GM18502 (cell line): ENCODE results near the gene EFCAB10.
A peak's percentile ranks its signal among the peaks of the same experiment; 100 is the strongest.
"Not testable (repeated sequence)": the region's sequence is repeated elsewhere in the genome, so short reads cannot be mapped to it uniquely, and the experiment has no call there.

Source experiments
- ATAC-seq: cut with Tn5 transposase; IDR thresholded peaks from one replicate; pipeline ENCODE4 v1.9.1; 2021; ENCODE audit warnings: mild to moderate bottlenecking; ENCODE audit not compliant: unreplicated experiment, poor library complexity

EFCAB10 gene

DNA sequence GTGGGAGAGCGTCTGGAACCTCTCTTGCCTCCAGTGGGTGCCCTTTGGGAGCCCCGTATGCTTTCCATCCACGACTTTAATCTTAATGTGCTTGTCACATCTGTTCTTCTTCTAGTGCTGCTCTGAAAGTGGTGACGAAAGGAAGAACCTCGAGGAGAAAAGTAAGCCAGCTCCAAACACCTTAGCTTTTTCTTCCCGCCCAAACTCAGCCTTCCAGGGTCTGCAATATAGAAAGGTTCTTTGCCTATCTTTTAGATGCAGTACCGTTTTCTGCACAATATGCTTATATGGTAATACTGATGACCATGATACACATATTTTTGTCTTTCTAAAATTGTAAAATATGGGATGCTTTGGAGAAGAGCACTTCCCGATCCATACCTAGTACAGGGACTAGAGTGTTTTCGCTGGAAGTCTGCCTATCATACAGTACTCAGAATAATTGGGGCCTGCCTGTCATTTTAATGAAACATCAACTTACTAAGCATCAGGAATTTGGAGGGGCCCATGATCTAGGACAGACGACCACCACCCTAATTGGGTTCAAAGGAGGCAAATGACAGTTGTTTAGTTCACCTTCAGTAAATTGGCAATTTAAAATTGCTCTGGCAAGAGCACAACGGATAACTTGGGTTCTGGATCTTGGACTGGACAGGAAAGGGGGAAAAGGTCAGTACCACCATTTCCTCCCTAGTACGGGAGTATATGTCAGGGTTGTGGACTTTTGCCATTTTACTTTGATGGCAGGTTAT lies 48.4 kb downstream of the EFCAB10 start:
- no peak for ATAC-seq

DNA sequence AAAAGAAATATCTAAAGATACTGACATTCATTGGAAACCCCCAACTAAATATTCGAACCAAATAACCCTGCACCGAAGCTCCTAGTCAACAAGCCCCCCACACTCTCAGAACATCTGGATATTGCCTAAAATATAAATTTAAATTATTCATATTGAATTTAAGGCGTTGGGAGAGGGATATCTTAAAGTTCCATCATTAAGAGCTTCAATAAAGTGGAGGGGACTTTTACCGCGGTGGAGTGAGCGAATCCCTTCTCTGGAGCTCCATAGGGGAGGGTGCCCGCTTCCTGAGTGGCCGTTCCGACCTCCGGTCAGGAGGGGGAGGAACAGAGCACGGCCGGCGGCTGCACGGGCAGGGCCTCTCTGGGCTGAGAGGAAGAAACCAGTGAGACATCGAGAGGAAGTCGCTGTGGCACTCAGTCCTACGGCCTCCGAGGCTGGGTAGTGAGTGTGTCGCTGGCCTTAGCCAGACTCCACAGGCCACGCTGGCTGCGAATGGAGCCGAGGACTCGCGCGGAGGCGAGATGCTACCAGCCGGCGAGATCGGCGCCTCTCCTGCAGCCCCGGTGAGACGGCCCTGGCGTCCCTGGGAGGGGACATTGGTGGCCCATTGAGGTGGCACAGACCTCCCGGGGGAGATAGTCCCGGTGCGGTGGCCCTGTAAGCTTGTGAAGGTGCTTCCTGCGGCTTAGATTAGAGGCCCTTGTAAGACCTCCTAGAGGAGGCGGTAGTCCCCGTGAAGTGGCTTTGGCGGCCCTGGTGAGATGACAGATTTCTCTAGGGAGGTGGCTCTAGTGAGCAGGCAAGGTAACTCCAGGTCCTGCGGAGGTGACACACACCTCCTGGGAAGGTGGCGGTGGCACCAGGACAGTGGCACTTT lies 49.3 kb downstream of the EFCAB10 start, which contains the start of gene RINT1:
Gene RINT1, plus strand, starts transcription at position 410 of the 880 bp plus-strand sequence. Its CDS starts 115 bp downstream, at position 525.
- peak; percentile 96 for ATAC-seq

DNA sequence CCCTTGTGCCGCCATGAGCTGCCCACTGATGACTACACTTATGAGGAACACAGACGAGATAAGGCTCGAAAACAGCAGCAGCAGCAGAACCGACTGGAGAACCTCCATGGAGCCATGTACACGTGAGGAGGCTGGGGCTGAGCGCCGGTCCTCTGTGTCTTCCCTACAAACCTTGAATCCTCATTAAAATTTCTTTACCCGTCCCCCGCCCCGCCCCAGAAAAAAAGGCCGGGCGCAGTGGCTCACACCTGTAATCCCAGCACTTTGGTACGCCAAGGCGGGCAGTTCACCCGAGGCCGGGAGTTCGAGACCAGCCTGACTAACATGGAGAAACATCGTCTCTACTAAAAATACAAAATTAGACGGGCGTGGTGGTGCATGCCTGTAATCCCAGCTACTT lies 50.7 kb downstream of the EFCAB10 start:
- ATAC-seq = no peak

DNA sequence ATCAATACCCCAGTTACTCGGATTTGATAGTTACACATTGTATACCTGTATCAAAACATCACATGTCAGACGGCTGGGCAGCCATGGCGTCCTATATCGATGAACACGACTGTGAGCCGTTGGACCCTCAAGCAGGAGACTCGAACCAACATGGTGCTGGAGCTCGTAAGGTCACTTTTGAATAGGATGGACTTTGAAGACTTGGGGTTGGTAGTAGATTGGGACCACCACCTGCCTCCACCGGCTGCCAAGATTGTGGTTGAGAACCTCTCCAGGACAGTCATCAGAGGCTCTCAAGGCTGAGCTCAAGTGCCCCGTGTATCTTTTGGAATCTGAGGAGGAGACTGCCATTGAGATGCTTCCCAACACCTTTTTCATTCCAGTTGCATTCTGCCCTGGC lies 51.2 kb downstream of the EFCAB10 start:
- no peak for ATAC-seq

DNA sequence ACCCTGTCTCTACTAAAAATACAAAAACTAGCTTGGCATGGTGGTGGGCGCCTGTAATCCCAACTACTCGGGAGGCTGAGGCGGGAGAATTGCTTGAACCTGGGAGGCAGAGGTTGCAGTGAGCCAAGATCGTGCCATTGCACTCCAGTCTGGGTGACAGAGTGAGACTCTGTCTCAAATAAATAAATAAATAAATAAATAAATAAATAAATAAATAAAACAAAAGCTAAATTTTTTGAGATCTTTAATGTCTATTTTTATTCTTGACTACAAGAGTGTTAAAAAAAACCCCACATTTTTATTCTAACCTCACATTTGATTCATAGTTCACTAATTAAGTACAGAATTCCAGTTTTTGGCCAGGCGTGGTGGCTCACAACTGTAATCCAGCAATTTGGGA lies 53.6 kb downstream of the EFCAB10 start:
- not testable (repeated sequence) for ATAC-seq

DNA sequence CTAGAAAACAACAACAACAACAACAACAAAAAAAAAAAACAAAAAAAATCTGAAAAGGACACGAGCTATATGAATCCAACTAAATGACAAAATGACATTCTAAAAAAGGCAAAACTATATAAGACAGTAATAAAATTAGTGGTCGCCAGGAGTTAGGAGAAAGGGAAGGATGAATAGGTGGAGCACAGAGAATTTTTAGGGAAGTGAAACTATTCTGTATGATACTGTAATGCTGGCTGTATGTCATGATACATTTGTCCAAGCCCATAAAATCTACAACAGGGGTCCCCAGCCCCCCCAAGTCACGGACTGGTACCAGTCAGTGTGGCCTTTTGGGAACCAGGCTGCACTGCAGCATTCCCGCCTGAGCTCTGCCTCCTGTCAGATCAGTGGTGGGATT lies 56.5 kb downstream of the EFCAB10 start:
- ATAC-seq = no peak

DNA sequence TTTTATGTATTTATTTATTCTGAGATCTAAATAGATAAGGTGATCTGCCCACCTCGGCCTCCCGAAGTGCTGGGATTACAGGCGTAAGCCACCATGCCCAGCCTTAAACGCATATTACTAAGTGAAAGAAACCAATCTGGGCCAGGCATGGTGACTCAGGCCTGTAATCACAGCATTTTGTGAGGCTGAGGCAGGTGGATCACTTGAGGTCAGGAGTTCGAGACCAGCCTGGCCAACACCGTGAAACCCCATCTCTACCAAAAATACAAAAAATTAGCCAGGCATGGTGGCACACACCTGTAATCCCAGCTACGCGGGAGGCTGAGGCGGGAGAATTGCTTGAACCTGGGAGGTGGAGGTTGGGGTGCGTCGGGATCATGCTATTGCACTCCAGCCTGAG lies 56.9 kb downstream of the EFCAB10 start:
- ATAC-seq = not testable (repeated sequence)

DNA sequence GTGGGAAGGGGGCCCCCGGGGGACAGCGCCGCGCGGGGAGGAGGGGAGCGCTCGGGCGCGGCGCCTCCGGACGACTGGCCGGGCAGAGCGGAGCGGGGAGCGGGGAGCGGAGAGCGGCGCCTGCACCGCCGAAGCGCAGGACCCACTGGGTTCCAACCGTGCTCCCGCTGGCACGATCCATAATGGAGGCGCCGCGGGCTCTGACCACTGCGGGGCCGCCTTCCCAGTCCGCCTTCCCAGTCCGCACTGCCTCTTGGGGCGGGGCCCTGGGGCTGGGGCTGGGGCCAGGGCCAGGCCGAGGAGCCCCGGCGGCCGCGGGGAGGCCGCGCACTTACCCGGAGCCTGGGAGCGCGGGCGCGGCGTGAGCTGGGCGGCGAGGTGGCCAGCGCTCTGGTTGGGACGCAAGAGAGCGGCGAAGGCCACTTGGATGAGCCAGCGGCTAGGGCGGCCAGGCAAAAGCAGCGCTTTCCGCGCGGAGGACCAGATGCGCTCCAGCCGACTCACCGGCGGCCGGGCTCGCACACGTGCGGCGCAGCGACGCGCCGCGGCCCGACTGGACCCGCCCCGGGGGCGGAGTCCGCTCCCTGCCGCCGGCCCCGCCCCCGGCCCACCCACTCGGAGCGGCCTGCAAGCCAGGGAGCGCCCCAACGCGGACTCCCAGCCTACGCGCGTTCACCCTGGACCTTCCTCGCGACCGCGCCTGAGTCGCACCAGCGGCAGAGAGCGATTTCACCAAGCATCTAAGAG lies 59.4 kb downstream of the EFCAB10 start, which contains the start of gene PUS7:
Gene PUS7, minus strand, starts transcription at position 555 of the 747 bp plus-strand sequence. CDS start 13,759 bp downstream, outside the sequence.
- ATAC-seq = peak; percentile 92

DNA sequence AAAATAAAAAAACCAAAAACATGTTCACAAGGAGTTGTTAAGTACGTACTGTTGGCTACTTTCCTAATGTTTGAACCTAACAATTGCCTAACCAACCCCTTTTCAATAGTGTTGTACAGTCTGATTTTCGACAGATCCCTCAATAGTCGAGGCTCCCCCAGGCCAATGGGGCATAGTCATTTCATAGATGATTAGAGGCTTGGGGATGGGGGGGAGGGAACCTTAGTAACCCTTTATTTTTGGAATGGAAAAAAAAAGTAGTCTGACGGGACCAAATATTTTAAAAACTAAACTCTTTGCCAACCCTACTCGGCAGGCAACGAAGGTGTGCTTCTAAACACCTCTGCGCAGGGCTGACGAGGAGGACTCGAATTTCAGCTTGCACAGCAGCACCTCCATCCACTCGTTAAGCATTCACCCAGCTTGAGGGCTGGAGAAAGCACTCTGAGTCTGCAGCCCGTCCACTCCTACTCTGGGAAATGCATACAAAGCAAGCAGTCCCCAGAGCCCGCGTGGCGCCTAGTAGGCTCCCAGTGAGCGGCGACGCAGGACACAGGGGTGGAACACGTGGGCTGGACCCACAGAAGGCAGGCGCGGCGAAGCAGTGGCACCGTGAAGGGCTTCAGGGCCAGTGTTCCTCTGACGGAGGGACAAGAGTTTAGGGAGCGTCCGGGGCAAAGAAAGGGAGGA lies 60.1 kb downstream of the EFCAB10 start:
- ATAC-seq = peak; percentile 46

DNA sequence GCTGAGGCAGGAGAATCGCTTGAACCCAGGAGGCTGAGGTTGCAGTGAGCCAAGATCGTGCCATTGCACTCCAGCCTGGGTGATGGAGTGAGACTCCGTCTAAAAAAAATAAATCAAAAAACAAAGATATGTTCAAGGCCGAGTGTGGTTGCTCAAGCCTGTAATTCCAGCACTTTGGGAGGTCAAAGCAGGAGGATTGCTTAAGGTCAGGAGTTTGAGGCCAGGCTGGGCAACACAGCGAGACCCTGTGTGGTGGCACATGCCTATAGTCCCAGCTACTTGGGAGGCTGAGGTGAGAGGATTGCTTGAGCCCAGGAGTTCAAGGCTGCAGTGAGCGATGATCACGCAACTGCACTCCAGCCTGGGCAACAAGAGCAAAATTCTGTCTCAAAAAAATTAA lies 60.7 kb downstream of the EFCAB10 start:
- ATAC-seq = not testable (repeated sequence)

DNA sequence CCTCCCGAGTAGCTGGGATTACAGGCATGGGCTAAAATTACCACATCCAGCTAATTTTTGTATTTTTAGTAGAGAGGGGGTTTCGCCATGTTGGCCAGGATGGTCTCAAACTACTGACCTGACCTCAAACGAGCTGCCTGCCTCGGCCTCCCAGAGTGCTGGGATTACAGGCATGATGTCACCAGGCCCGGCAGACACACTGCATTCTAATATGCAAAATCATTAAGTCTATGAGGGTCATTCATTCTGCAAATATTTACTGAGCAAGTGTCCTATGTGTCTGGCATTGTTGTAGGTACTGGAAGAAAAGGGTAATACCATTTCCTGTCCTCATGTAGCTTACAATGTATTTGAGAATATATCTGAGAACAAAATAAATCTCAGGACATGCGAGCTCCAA lies 61.9 kb downstream of the EFCAB10 start:
- no peak for ATAC-seq

DNA sequence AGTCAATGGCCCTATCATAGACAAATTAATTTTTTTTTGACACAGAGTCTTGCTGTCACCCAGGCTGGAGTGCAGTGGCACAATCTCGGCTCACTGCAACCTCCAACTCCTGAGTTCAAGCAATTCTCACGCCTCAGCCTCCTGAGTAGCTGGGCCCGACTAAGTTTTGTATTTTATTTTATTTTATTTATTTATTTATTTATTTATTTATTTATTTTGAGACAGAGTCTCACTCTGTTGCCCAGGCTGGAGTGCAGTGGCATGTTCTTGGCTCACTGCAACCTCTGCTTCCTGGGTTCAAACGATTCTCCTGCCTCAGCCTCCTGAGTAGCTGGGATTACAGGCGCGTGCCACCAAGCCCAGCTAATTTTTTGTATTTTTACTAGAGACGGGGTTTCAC lies 65.7 kb downstream of the EFCAB10 start:
- ATAC-seq = not testable (repeated sequence)
